ENCODE data around the gene HYI.
A peak's percentile ranks its signal among the peaks of the same experiment; 100 is the strongest.

HYI gene

GRCh38 chr1:43438953-43439581 lies 14.7 kb downstream of the HYI start:
- H3K27ac ChIP-seq (ENCODE audit: low read depth, low read length): no peak overlapping the region
- no peaks in the 10 kb centered on the region for H3K27me3 ChIP-seq (ENCODE audit: control insufficient read depth in 5 of 5, insufficient read depth in 4 of 5, low read length in 5 of 5)
- no peak overlapping the region for H3K4me3 ChIP-seq (ENCODE audit: low read depth in 1 of 5, low read length in 5 of 5)
- H3K4me1 ChIP-seq (ENCODE audit: control insufficient read depth in 5 of 5, insufficient read depth in 5 of 5, low read length in 5 of 5): peaks cover 15 to 44% (median 40%) of the 10 kb centered on the region in 5 donors
- H3K36me3 ChIP-seq (ENCODE audit: control insufficient read depth in 5 of 5, insufficient read depth in 5 of 5, low read length in 5 of 5): peaks cover 4 to 89% (median 78%) of the 10 kb centered on the region in 5 donors
- no peak overlapping the region for H3K9ac ChIP-seq (ENCODE audit: low read length in 5 of 5)
- no peaks in the 10 kb centered on the region for H3K9me3 ChIP-seq (ENCODE audit: control insufficient read depth in 5 of 5, low read length in 5 of 5)

DNA sequence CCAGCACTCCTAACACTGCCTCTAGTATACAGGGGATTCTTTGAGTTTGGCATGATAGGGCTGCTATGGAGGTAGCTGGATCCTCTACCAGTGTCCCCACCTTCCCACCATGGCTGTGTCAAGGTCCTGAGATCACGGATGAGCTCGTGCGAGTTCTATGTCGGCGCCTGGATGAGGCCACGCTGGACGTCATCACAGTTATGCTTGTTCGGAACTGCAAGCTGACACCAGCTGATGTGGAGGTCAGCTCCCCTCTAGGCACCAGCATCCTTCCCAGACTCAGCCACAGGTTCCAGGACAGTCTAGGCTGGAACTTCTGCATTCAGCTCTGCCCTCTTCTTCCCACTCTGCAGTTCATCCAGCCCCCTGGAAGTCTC lies 15.2 kb downstream of the HYI start:
- Histone ChIP-seq H3K9ac (ENCODE audit: low read length in 5 of 5) (no peak overlapping the region), H3K4me1 (ENCODE audit: control insufficient read depth in 5 of 5, insufficient read depth in 5 of 5, low read length in 5 of 5) (peaks cover 15 to 44% (median 40%) of the 10 kb centered on the region in 5 donors), H3K27me3 (ENCODE audit: control insufficient read depth in 5 of 5, insufficient read depth in 4 of 5, low read length in 5 of 5) (no peaks in the 10 kb centered on the region), H3K27ac (ENCODE audit: low read depth, low read length) (no peak overlapping the region), H3K9me3 (ENCODE audit: control insufficient read depth in 5 of 5, low read length in 5 of 5) (no peaks in the 10 kb centered on the region), H3K36me3 (ENCODE audit: control insufficient read depth in 5 of 5, insufficient read depth in 5 of 5, low read length in 5 of 5) (peaks cover 4 to 89% (median 78%) of the 10 kb centered on the region in 5 donors), H3K4me3 (ENCODE audit: low read depth in 1 of 5, low read length in 5 of 5) (no peak overlapping the region)

- H3K4me1 ChIP-seq (ENCODE audit: control insufficient read depth in 5 of 5, insufficient read depth in 5 of 5, low read length in 5 of 5): peaks cover 15 to 44% (median 40%) of the 10 kb centered on the region in 5 donors
- H3K27me3 ChIP-seq (ENCODE audit: control insufficient read depth in 5 of 5, insufficient read depth in 4 of 5, low read length in 5 of 5): no peaks in the 10 kb centered on the region
- no peak overlapping the region for H3K4me3 ChIP-seq (ENCODE audit: low read depth in 1 of 5, low read length in 5 of 5)
- no peak overlapping the region for H3K9ac ChIP-seq (ENCODE audit: low read length in 5 of 5)
- peak overlapping the region; percentile 20 for H3K27ac ChIP-seq (ENCODE audit: low read depth, low read length)
- H3K9me3 ChIP-seq (ENCODE audit: control insufficient read depth in 5 of 5, low read length in 5 of 5): no peaks in the 10 kb centered on the region
- H3K36me3 ChIP-seq (ENCODE audit: control insufficient read depth in 5 of 5, insufficient read depth in 5 of 5, low read length in 5 of 5): peaks cover 4 to 88% (median 78%) of the 10 kb centered on the region in 5 donors
Measured at GRCh38 chr1:43438006-43438405, 15.7 kb downstream of the HYI start.

GRCh38 chr1:43437031-43437973 lies 16.4 kb downstream of the HYI start:
- Histone ChIP-seq H3K4me3 (ENCODE audit: low read depth in 1 of 5, low read length in 5 of 5) (peak overlapping the region in 1 of 5 donors; percentile 8), H3K9me3 (ENCODE audit: control insufficient read depth in 5 of 5, low read length in 5 of 5) (no peaks in the 10 kb centered on the region), H3K4me1 (ENCODE audit: control insufficient read depth in 5 of 5, insufficient read depth in 5 of 5, low read length in 5 of 5) (peaks cover 15 to 44% (median 40%) of the 10 kb centered on the region in 5 donors), H3K27me3 (ENCODE audit: control insufficient read depth in 5 of 5, insufficient read depth in 4 of 5, low read length in 5 of 5) (no peaks in the 10 kb centered on the region), H3K36me3 (ENCODE audit: control insufficient read depth in 5 of 5, insufficient read depth in 5 of 5, low read length in 5 of 5) (peaks cover 4 to 88% (median 78%) of the 10 kb centered on the region in 5 donors), H3K27ac (ENCODE audit: low read depth, low read length) (peak overlapping the region; percentile 90), H3K9ac (ENCODE audit: low read length in 5 of 5) (peak overlapping the region in 1 of 5 donors; percentile 20)

DNA sequence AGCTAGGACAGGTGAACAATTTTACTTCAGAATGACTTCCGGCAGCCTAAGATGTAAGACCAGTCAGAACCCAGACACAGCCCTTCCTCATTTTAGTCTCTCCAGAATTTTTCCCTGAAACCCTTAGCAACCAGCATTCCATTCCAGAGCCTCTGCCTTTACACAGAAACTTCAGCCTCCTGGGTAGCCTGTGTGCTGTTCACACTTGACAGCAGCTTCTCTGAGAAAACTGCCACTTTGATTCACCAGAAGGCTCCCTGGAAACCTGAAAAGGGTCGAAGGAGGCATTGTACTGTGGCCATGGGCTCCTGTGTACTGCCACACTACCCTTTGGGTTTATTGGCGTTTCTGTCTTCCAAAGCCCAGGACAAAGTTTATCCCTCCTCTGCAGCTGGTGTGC lies 17.4 kb downstream of the HYI start:
- Histone ChIP-seq H3K36me3 (ENCODE audit: control insufficient read depth in 5 of 5, insufficient read depth in 5 of 5, low read length in 5 of 5) (peaks cover 4 to 89% (median 78%) of the 10 kb centered on the region in 5 donors), H3K27me3 (ENCODE audit: control insufficient read depth in 5 of 5, insufficient read depth in 4 of 5, low read length in 5 of 5) (no peaks in the 10 kb centered on the region), H3K9ac (ENCODE audit: low read length in 5 of 5) (peak overlapping the region in 3 of 5 donors; percentile 6 to 66 (median 20)), H3K4me1 (ENCODE audit: control insufficient read depth in 5 of 5, insufficient read depth in 5 of 5, low read length in 5 of 5) (peaks cover 15 to 44% (median 40%) of the 10 kb centered on the region in 5 donors), H3K27ac (ENCODE audit: low read depth, low read length) (peak overlapping the region; percentile 90), H3K9me3 (ENCODE audit: control insufficient read depth in 5 of 5, low read length in 5 of 5) (no peaks in the 10 kb centered on the region), H3K4me3 (ENCODE audit: low read depth in 1 of 5, low read length in 5 of 5) (no peak overlapping the region)

DNA sequence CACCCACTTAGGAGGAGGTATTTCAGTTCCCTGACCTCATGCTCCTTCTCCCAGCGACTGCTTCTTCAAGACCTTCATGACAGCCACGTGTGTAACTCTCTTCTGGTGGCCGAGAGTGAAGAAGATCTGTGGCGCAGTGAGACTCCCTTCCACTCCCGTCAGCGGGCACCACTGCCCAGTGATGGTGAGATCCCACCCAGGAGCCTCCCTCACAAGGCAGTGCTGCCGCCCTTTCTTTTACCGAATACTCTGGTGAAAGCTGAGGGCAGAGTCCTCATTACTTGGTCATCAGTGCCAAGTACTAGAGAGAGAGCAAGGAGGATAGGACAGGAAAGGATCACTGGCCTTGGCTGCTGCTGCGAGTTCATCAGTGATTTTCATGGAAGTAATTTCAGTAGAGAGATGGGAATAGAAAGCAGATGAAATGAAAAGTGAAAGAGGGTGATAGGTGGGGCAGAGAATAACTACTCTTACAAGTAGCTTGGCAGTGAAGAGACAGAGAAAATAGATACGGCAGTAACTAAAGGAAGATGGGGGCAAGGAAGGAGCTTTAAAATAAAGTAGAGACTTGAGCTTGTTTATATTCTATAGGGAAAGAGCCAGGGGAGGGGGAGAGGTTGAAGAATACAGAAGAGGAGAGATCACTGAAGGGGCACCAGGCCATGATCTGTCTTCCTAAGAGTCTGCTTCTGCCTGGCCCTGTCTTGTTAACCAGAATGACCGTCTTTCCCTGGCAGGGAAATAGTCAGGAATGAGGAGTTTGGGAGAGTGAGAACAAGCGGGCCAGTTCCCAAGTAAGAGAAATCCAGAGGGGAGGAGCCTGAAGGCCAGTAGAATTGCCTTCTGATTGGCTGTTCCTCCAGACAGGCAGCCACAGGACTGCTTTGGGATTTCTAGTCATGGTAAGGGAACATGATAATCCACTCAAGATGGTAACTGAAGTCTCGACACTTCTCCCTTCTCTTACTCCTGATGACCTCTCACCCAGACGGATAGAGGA lies 18.3 kb downstream of the HYI start:
- no peaks in the 10 kb centered on the region for H3K9me3 ChIP-seq (ENCODE audit: control insufficient read depth in 5 of 5, low read length in 5 of 5)
- peak overlapping the region in 4 of 5 donors; percentile 8 to 64 (median 36) for H3K9ac ChIP-seq (ENCODE audit: low read length in 5 of 5)
- H3K27ac ChIP-seq (ENCODE audit: low read depth, low read length): peak overlapping the region; percentile 90

GRCh38 chr1:43434256-43434655 lies 19.5 kb downstream of the HYI start:
- Histone ChIP-seq H3K27ac (ENCODE audit: low read depth, low read length) (peak overlapping the region; percentile 90), H3K4me1 (ENCODE audit: control insufficient read depth in 5 of 5, insufficient read depth in 5 of 5, low read length in 5 of 5) (peaks cover 16 to 44% (median 40%) of the 10 kb centered on the region in 5 donors), H3K9me3 (ENCODE audit: control insufficient read depth in 5 of 5, low read length in 5 of 5) (no peaks in the 10 kb centered on the region), H3K4me3 (ENCODE audit: low read depth in 1 of 5, low read length in 5 of 5) (no peak overlapping the region), H3K9ac (ENCODE audit: low read length in 5 of 5) (no peak overlapping the region), H3K36me3 (ENCODE audit: control insufficient read depth in 5 of 5, insufficient read depth in 5 of 5, low read length in 5 of 5) (peaks cover 4 to 89% (median 78%) of the 10 kb centered on the region in 5 donors), H3K27me3 (ENCODE audit: control insufficient read depth in 5 of 5, insufficient read depth in 4 of 5, low read length in 5 of 5) (no peaks in the 10 kb centered on the region)

More for the DNA sequence above, 18.3 kb downstream of the HYI start:
- Histone ChIP-seq H3K4me1 (ENCODE audit: control insufficient read depth in 5 of 5, insufficient read depth in 5 of 5, low read length in 5 of 5) (peaks cover 15 to 44% (median 40%) of the 10 kb centered on the region in 5 donors), H3K27me3 (ENCODE audit: control insufficient read depth in 5 of 5, insufficient read depth in 4 of 5, low read length in 5 of 5) (no peaks in the 10 kb centered on the region), H3K4me3 (ENCODE audit: low read depth in 1 of 5, low read length in 5 of 5) (peak overlapping the region in 1 of 5 donors; percentile 13), H3K36me3 (ENCODE audit: control insufficient read depth in 5 of 5, insufficient read depth in 5 of 5, low read length in 5 of 5) (peaks cover 4 to 89% (median 78%) of the 10 kb centered on the region in 5 donors)

GRCh38 chr1:43432907-43433306 lies 20.8 kb downstream of the HYI start:
- H3K27ac ChIP-seq (ENCODE audit: low read depth, low read length): no peak overlapping the region
- H3K36me3 ChIP-seq (ENCODE audit: control insufficient read depth in 5 of 5, insufficient read depth in 5 of 5, low read length in 5 of 5): peaks cover 4 to 90% (median 79%) of the 10 kb centered on the region in 5 donors
- no peak overlapping the region for H3K9ac ChIP-seq (ENCODE audit: low read length in 5 of 5)
- no peaks in the 10 kb centered on the region for H3K27me3 ChIP-seq (ENCODE audit: control insufficient read depth in 5 of 5, insufficient read depth in 4 of 5, low read length in 5 of 5)
- H3K4me1 ChIP-seq (ENCODE audit: control insufficient read depth in 5 of 5, insufficient read depth in 5 of 5, low read length in 5 of 5): peaks cover 16 to 36% (median 35%) of the 10 kb centered on the region in 5 donors
- H3K9me3 ChIP-seq (ENCODE audit: control insufficient read depth in 5 of 5, low read length in 5 of 5): no peaks in the 10 kb centered on the region
- H3K4me3 ChIP-seq (ENCODE audit: low read depth in 1 of 5, low read length in 5 of 5): no peak overlapping the region

DNA sequence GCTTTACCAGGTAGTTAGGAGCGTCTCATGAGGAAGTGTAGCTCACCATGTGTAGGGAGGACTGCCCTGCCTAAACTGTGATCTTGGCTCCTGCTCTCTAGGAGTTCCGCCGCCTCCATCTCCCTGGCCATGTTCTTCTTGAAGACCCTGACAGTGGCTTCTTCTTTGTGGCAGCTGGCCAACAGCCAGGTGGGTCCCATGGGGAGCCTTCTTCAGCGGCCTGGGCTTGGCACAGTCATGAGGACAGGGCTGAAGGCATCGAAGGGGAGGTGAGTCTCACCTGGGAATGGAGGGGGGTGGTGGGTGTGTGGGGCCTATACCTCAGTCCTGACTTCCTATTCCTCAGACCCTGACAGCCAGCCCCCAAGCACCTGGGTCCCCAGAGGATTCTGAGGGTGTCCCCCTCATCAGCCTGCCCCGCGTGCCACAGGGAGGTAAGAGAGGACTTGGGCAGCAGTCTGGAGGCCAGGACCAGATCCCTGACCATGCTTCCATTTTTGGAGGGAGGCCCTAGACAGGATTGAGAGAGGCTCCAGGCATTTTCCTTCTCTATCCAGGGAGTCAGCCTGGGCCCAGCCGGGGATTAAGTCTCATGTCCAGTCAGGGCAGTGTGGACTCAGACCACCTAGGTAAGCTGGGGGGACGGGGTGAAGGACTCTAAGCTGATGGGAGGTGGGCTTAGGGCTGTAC lies 21.4 kb downstream of the HYI start:
- no peak overlapping the region for H3K4me3 ChIP-seq (ENCODE audit: low read depth in 1 of 5, low read length in 5 of 5)
- no peak overlapping the region for H3K9ac ChIP-seq (ENCODE audit: low read length in 5 of 5)
- H3K9me3 ChIP-seq (ENCODE audit: control insufficient read depth in 5 of 5, low read length in 5 of 5): no peaks in the 10 kb centered on the region
- H3K27me3 ChIP-seq (ENCODE audit: control insufficient read depth in 5 of 5, insufficient read depth in 4 of 5, low read length in 5 of 5): no peaks in the 10 kb centered on the region
- H3K36me3 ChIP-seq (ENCODE audit: control insufficient read depth in 5 of 5, insufficient read depth in 5 of 5, low read length in 5 of 5): peaks cover 4 to 90% (median 80%) of the 10 kb centered on the region in 5 donors
- peaks cover 16 to 31% (median 29%) of the 10 kb centered on the region in 5 donors for H3K4me1 ChIP-seq (ENCODE audit: control insufficient read depth in 5 of 5, insufficient read depth in 5 of 5, low read length in 5 of 5)
- H3K27ac ChIP-seq (ENCODE audit: low read depth, low read length): no peak overlapping the region

Data from subcutaneous abdominal adipose tissue (tissue), 5 donors.